Sciatic nerve (tissue), 2 donors: Measurements from ENCODE around the gene UNC119. TPM values are rescaled to one million over a fixed set of nuclear protein-coding genes. Genes with fewer than 3 reads are reported as not detected.
"Not testable (repeated sequence)": the region's sequence is repeated elsewhere in the genome, so short reads cannot be mapped to it uniquely, and the experiment has no call there.

Source experiments
- ATAC-seq: fragments of 200-7000 bp; cut with Tn5 transposase; one replicate; pipeline ENCODE4 v1.9.1; 2020; ENCODE audit warnings: mild to moderate bottlenecking, moderate library complexity
- DNase-seq: peaks from one replicate; pipeline ENCODE4 v3.0.0-alpha.2; 2020; ENCODE audit warnings: low spot score
- intact Hi-C: fragments of 100-400 bp; cut with DNase I; formaldehyde crosslinking; loops from one replicate; pipeline ENCODE4 v1.14.2; 2022
- total RNA-seq: library from RNA; stranded (reverse); fragmentation: NEBNext Ultra II Directional; extraction: Animal tissue kit (Norgen Biotek cat#: 25700); gene quantifications from one replicate; pipeline ENCODE4 v1.2.1, GENCODE V29; 2021
- donor health status: DM: no; HTN: no; CAD: no.
- donor health status: DM: no; HTN: no; CAD: no.

UNC119 gene
- 28.3 TPM for total RNA-seq

- intact Hi-C loops, result no loop called here
- peak; percentile 87 for DNase-seq
Measured at GRCh38 chr17:28552176-28552999, at the start of gene UNC119. UNC119 (minus strand) TSS chr17:28552624; CDS start chr17:28552557, 67 bp downstream.

DNA sequence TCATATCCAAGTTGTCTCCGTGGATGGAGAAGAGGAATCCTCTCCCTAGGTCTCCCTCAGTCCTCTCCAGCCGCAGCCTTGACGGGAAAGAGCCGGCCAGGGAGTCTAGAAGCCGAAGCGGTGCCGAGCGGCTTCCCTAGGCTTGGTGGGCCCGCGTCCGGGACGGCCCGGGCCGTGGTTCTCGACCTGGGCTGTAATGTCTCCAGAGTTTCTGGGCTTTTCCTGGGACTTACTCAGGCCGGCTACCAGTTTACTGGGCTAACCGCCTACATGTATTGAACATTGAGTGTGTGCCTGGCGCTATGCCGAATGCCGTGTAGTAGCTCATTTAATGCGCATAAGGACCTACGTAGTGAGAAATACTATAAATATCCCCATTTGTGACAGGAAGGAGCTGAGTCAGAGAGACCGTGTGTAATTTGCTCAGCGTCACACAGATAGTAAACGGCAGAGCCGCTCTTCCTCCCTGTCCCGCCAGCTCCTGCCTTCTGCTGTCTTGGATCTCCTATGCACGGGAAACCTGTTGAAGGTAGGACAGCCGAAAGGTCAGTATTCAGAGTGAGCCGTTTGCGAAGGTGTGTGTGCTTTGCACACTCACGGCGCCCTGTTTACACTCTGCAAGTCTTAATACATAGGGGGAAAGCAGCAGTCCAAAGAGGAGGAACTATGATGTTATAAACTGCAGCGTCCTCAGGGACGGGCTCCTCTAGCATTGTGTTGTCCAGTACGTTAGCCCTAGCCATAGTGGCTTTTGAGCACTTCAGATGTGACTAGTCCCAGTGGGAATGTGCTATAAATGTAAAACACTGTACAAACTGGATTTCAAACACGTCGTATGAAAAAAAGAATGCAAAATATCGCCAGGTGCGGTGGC is 47.1 kb upstream of the UNC119 start:
- intact Hi-C loops, result loop anchor here (5.0 kb wide), 1 partner anchor 953 kb away; no protein-coding TSS in a partner anchor
- ATAC-seq (peak; percentile 76), DNase-seq (peak; percentile 77)

More at GRCh38 chr17:28552176-28552999, at the start of gene UNC119:
- peak; percentile 94 for ATAC-seq

- peak; percentile 93 for DNase-seq
- intact Hi-C loops, result loop anchor here (5.0 kb wide), 1 partner anchor 953 kb away; no protein-coding TSS in a partner anchor
- peak; percentile 100 for ATAC-seq
Measured at GRCh38 chr17:28598799-28599310, 46.4 kb upstream of the UNC119 start, which contains the start of gene SPAG5. SPAG5 (minus strand) TSS chr17:28599025; CDS start chr17:28598946, 79 bp downstream.

DNA sequence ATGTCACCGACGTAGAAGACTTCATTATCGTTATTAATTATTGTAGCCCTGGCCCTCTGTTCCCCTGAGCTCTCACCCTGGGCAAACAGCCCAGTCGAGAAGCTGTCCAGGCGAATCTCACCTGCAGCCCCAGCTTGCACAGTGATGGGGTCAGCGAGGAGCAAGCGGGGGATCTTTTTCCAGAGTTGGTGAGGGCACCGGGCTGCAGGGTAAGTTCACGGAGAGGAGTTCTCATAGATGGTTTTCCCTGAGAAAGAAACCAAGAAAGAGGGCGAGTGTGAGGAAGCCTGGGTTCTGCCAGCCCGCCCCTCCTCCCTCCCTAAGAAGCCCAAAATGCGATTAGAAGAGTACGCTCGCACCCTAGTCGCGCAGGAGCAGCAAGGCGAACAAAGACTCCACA is 46.0 kb upstream of the UNC119 start:
- ATAC-seq (no peak), DNase-seq (no peak)
- intact Hi-C loops, result loop anchor here (5.0 kb wide), 1 partner anchor 954 kb away; no protein-coding TSS in a partner anchor

- intact Hi-C loops, result loop anchor here (5.0 kb wide), 1 partner anchor 955 kb away; no protein-coding TSS in a partner anchor
- ATAC-seq, result no peak
- DNase-seq, result no peak
Measured at GRCh38 chr17:28597606-28598383, 45.4 kb upstream of the UNC119 start.

GRCh38 chr17:28592260-28592659 is 39.8 kb upstream of the UNC119 start:
- ATAC-seq, result no peak
- DNase-seq, result no peak
- intact Hi-C loops, result no loop called here

- intact Hi-C loops, result no loop called here
- no peak for ATAC-seq
- DNase-seq, result no peak
Measured at GRCh38 chr17:28585851-28586250, 33.4 kb upstream of the UNC119 start.

- ATAC-seq, result no peak
- no peak for DNase-seq
- intact Hi-C loops, result no loop called here
Measured at GRCh38 chr17:28584434-28584833, 32.0 kb upstream of the UNC119 start.

GRCh38 chr17:28582513-28582912 is 30.1 kb upstream of the UNC119 start:
- intact Hi-C loops, result no loop called here
- DNase-seq, result no peak
- ATAC-seq, result no peak

- intact Hi-C loops, result no loop called here
- ATAC-seq, result no peak
- no peak for DNase-seq
Measured at GRCh38 chr17:28580959-28581358, 28.5 kb upstream of the UNC119 start.

- ATAC-seq (no peak), DNase-seq (no peak)
- intact Hi-C loops, result no loop called here
Measured at GRCh38 chr17:28579526-28579925, 27.1 kb upstream of the UNC119 start.

DNA sequence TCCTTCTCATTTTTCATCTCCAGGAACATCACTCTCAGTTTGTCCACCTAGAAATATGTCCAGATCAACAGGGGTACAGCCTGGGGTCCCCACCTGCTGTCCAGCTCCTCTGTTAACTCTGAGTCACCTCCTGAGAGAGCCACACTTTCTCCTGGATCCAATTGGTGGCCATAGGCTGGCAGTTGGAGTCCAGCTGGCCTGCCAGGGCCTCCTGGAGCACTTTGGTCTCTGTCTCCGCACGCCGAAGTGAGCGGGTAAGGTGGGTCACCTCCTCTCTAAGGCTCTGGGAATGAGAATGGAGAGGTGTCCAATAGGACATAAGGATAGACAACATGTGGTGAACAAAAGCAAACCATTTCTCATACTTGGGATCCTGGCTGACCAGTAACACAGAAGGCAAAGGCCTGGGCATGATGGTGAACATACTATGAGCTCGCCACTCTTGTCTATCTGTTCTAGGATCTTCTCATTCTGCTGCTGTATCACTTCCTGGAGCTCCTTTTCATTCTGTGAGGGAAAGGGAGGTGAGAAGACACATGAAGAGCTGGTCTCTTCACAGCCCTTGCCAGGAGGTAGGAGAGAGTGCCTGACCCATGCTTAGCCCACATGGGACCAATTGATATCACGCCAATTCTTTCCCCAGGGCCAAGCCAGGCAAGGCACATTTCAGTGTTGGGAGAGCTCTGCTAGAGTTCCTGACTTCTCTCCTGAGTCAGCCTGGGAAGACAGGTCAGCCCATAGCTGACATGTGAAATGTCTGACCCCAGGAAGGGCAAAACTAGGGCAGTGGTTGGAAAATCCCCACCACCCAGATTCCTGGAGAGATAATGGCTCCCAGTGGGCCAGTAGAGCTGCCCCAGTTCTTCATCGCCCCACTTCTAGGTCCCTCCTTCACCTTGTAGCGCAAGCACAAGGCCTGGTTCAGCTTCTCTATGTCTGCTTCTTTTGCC is 26.1 kb upstream of the UNC119 start:
- ATAC-seq (no peak), DNase-seq (no peak)
- intact Hi-C loops, result no loop called here

GRCh38 chr17:28577466-28577824 is 25.0 kb upstream of the UNC119 start:
- ATAC-seq, result no peak
- intact Hi-C loops, result no loop called here
- DNase-seq, result no peak

DNA sequence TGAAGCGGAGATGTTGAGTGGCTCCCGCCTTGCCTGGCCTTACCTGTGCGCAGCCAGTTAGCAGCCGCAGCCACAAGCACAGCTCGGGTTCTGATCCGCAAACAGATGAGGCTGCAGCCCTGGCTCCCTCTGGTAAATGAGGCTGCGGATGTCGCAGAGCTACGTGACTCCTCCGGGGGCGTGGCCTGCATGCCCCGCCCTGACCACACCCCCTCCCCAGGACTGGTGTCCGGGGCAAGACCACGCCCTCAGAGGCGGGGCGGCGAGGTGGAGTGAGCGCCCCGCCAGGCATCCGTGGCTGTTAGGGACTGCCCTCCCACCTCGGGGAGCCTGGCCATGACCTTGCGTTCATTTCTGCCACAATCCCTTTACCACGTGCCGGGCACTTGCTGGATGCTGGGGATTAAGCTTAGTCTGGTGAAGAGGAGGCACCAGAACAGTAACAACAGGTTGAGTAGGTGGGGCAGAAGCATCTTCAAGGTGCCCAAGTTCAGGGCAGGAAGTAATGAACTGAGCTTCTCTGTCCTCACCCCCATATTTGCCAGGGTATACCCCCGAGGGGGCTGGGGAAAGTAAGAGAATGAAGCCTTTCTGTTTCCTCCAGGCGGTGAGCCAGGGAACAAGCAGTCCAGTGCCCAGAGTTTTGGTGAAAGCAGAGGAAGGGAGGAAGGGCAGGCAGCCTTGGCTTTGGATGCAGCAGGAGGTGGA is 24.5 kb upstream of the UNC119 start, which contains the start of gene ALDOC:
Gene ALDOC (minus strand): TSS at position 138 of the 708 bp plus-strand sequence. CDS start 1,363 bp downstream, outside the sequence.
- intact Hi-C loops, result no loop called here
- DNase-seq (peak; percentile 98), ATAC-seq (peak; percentile 98)

DNA sequence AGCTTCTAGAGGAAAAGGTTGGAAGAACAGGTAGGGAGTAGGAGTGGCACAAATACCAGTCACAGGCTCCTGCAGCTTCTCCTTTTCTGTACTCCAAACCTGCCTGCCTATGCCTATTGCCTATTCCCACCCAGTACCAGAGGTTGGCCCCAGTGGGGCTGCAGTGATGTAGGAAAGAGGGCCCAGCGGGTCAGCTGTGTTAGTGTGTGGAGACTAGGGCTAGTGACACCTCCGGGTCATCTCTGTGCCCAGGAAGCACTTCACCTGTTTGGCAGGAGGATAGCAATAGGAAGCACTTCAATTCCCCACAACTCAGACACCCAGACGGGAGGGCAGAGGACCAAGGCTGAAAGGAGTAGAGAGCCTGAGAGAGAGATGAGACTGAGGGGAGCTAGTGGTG is 23.6 kb upstream of the UNC119 start:
- intact Hi-C loops, DNase-seq: not testable (repeated sequence)

DNA sequence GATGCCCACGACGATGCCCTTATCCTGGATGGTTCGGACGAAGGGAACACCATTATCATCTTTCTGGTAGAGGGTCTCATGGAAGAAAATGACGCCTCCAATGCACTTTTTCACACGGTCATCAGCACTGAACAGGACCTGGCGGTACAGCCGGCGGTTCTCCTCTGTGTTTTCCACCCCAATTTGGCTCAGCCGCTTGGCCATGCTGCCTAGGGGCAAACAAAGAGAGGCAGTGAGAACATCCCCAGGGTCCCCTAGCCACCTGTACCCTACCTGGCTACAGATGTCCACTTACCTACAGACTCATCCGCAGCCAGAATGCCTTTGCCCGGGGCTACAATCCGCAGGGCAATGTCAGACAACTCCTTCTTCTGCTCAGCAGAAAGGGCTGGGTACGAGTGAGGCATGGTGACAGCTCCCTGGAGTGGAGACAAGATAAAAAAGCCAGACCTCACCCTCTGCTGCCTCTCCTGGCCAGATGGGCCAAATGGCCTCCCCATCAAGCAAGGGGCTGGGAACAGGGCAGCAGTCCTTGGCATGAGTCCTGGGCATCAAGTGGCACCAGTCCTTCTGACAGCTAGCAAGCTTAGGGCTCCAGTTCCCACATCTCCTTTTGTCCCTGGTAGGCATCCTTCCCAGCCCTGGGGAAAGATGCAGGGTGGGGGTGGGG is 22.8 kb upstream of the UNC119 start:
- DNase-seq (no peak), ATAC-seq (no peak)
- intact Hi-C loops, result no loop called here

More for the DNA sequence above, 23.6 kb upstream of the UNC119 start:
- not testable (repeated sequence) for ATAC-seq
